DOHH2 (cell line): Measurements from ENCODE around the gene PDK4.

Experiments
- EZH2phosphoT487 ChIP-seq: fragments of 200-600 bp; sonication (generic); IDR thresholded peaks from 2 replicates; pipeline ENCODE4 v1.6.1; 2017; ENCODE audit warnings: borderline replicate concordance, mild to moderate bottlenecking, antibody characterized with exemption, low read length, moderate library complexity, mixed read lengths
- TF ChIP-seq, protein P1 (sequence below): fragments of 200-600 bp; sonication (generic); IDR thresholded peaks from one replicate; pipeline ENCODE4 v1.5.1; 2014; ENCODE audit warnings: antibody characterized with exemption, mild to moderate bottlenecking, low read depth, low read length; ENCODE audit not compliant: poor library complexity, severe bottlenecking

DNA sequence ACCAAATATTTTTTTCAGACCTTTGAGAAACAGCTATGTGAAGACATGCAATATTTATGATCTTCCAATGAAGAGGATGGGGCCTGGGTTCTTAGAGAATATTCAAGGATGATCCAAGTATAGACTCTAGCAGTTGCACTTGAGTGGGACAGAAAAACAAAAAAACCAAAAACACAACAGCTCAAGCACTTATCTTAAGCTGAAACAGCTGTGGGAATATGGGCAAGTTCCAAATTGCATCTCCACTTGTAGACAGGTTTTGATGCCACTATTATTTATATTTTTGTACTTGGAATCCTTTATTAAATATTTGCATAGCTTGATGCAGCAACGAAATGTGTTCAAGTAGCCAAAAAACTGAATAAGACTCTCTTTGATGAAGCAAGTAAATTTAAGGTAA lies 2.2 kb upstream of the PDK4 start:
- TF ChIP-seq EZH2phosphoT487: no peak
- TF ChIP-seq, protein P1, sequence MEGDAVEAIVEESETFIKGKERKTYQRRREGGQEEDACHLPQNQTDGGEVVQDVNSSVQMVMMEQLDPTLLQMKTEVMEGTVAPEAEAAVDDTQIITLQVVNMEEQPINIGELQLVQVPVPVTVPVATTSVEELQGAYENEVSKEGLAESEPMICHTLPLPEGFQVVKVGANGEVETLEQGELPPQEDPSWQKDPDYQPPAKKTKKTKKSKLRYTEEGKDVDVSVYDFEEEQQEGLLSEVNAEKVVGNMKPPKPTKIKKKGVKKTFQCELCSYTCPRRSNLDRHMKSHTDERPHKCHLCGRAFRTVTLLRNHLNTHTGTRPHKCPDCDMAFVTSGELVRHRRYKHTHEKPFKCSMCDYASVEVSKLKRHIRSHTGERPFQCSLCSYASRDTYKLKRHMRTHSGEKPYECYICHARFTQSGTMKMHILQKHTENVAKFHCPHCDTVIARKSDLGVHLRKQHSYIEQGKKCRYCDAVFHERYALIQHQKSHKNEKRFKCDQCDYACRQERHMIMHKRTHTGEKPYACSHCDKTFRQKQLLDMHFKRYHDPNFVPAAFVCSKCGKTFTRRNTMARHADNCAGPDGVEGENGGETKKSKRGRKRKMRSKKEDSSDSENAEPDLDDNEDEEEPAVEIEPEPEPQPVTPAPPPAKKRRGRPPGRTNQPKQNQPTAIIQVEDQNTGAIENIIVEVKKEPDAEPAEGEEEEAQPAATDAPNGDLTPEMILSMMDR: no peak
